ENCODE results near the gene STX1B. TPM values are rescaled to one million over a fixed set of nuclear protein-coding genes. Genes with fewer than 3 reads are reported as not detected.

The STX1B gene
- total RNA-seq, 1 donor from 2014 or later: under 0.01 TPM

- no peak for FAIRE-seq
- no peak for DNase-seq (ENCODE audit: low read depth)
- no peak for TF ChIP-seq CTCF (IDR thresholded peaks at IDR 0.05; ENCODE audit: insufficient read depth, low read length, severe bottlenecking)
- Histone ChIP-seq H3K27me3 (ENCODE audit: control insufficient read depth, insufficient read depth, low read length) (no peaks in the 10 kb centered on the region), H3K4me3 (ENCODE audit: low read depth, low read length) (no peak overlapping the region), H3K36me3 (ENCODE audit: control insufficient read depth, insufficient read depth, low read length) (no peaks in the 10 kb centered on the region)
Observed at GRCh38 chr16:30991052-30991451, 19.4 kb downstream of the STX1B start.

- no peak for TF ChIP-seq CTCF (IDR thresholded peaks at IDR 0.05; ENCODE audit: insufficient read depth, low read length, severe bottlenecking)
- no peak for FAIRE-seq
- no peak for DNase-seq (ENCODE audit: low read depth)
- Histone ChIP-seq H3K4me3 (ENCODE audit: low read depth, low read length) (no peak overlapping the region), H3K36me3 (ENCODE audit: control insufficient read depth, insufficient read depth, low read length) (no peaks in the 10 kb centered on the region), H3K27me3 (ENCODE audit: control insufficient read depth, insufficient read depth, low read length) (no peaks in the 10 kb centered on the region)
Observed at GRCh38 chr16:30990105-30990504, 20.3 kb downstream of the STX1B start.

- no peak for TF ChIP-seq CTCF (IDR thresholded peaks at IDR 0.05; ENCODE audit: insufficient read depth, low read length, severe bottlenecking)
- peaks cover 2% of the 10 kb centered on the region for H3K36me3 ChIP-seq (ENCODE audit: control insufficient read depth, insufficient read depth, low read length)
- DNase-seq (ENCODE audit: low read depth) (no peak), FAIRE-seq (no peak)
- no peak overlapping the region for H3K4me3 ChIP-seq (ENCODE audit: low read depth, low read length)
- H3K27me3 ChIP-seq (ENCODE audit: control insufficient read depth, insufficient read depth, low read length): no peaks in the 10 kb centered on the region
Observed at GRCh38 chr16:30989469-30990047, 20.9 kb downstream of the STX1B start.

GRCh38 chr16:30987581-30988190 lies 22.8 kb downstream of the STX1B start:
- no peak for FAIRE-seq
- TF ChIP-seq CTCF (IDR thresholded peaks at IDR 0.05; ENCODE audit: insufficient read depth, low read length, severe bottlenecking): no peak
- Histone ChIP-seq H3K36me3 (ENCODE audit: control insufficient read depth, insufficient read depth, low read length) (peaks cover 6% of the 10 kb centered on the region), H3K4me3 (ENCODE audit: low read depth, low read length) (no peak overlapping the region), H3K27me3 (ENCODE audit: control insufficient read depth, insufficient read depth, low read length) (no peaks in the 10 kb centered on the region)
- DNase-seq (ENCODE audit: low read depth): no peak

- H3K36me3 ChIP-seq (ENCODE audit: control insufficient read depth, insufficient read depth, low read length): peaks cover 9% of the 10 kb centered on the region
- FAIRE-seq (no peak), DNase-seq (ENCODE audit: low read depth) (no peak)
- no peaks in the 10 kb centered on the region for H3K27me3 ChIP-seq (ENCODE audit: control insufficient read depth, insufficient read depth, low read length)
- no peak for TF ChIP-seq CTCF (IDR thresholded peaks at IDR 0.05; ENCODE audit: insufficient read depth, low read length, severe bottlenecking)
- H3K4me3 ChIP-seq (ENCODE audit: low read depth, low read length): no peak overlapping the region
Observed at GRCh38 chr16:30986129-30986991, 24.1 kb downstream of the STX1B start.

Data from bronchial epithelial cell (primary cell).